CD14-positive monocyte (primary cell): ENCODE measurements around the gene SMG6. TPM values are rescaled to one million over a fixed set of nuclear protein-coding genes. Genes with fewer than 3 reads are reported as not detected.
A peak's percentile ranks its signal among the peaks of the same experiment; 100 is the strongest.

ENCODE experiments used
- DNase-seq, 3 donors: peaks; one replicate each; pipeline ENCODE4 v3.0.0-alpha.2; 2011 to 2022
- H2AFZ ChIP-seq: 2 replicates; pipeline ENCODE4 v1.6.0; 2012; ENCODE audit warnings: mild to moderate bottlenecking, low read depth, low read length, inconsistent platforms; ENCODE audit not compliant: insufficient read depth, poor library complexity, severe bottlenecking
- H3K27ac ChIP-seq, 2 donors: 1 replicate in 1 of 2; 2 replicates in 1 of 2; pipeline ENCODE4 v1.5.1; 2012 to 2013; ENCODE audit warnings: low read length in 2 of 2, control low read depth in 1 of 2, inconsistent platforms in 1 of 2, low read depth in 1 of 2, mild to moderate bottlenecking in 1 of 2
- H3K27me3 ChIP-seq, 2 donors: one replicate each; pipeline versions ENCODE4 v1.6.0 to v1.6.1; 2011 to 2013; ENCODE audit warnings: low read length in 2 of 2; ENCODE audit not compliant: control insufficient read depth in 2 of 2, insufficient read depth in 2 of 2
- H3K36me3 ChIP-seq, 2 donors: replicated peaks in 1 of 2; 1 replicate in 1 of 2; 2 replicates in 1 of 2; pipeline versions ENCODE4 v1.5.1 to v1.6.1; 2012 to 2013; ENCODE audit warnings: low read length in 2 of 2, control low read depth in 1 of 2, inconsistent platforms in 1 of 2, mild to moderate bottlenecking in 1 of 2; ENCODE audit not compliant: insufficient read depth in 2 of 2, control insufficient read depth in 1 of 2
- H3K4me1 ChIP-seq, 2 donors: 1 replicate in 1 of 2; 2 replicates in 1 of 2; pipeline versions ENCODE4 v1.5.1 to v1.6.1; 2012 to 2013; ENCODE audit warnings: low read length in 2 of 2, control low read depth in 1 of 2, inconsistent platforms in 1 of 2, mild to moderate bottlenecking in 1 of 2, moderate library complexity in 1 of 2; ENCODE audit not compliant: insufficient read depth in 2 of 2, control insufficient read depth in 1 of 2
- H3K4me2 ChIP-seq: replicated peaks from 2 replicates; pipeline ENCODE3; 2012; ENCODE audit warnings: low read length, moderate library complexity, mild to moderate bottlenecking; ENCODE audit not compliant: poor library complexity, severe bottlenecking; ENCODE audit errors: extremely low read depth
- H3K4me3 ChIP-seq, 3 experiments: fragments of 200-600 bp in 1 of 3; sonication (generic) in 1 of 3; replicated peaks in 1 of 3; 1 replicate in 2 of 3; 2 replicates in 1 of 3; pipeline ENCODE4 v1.5.1; 2011 to 2013; ENCODE audit warnings: low read length in 3 of 3, mild to moderate bottlenecking in 3 of 3, control low read depth in 2 of 3, low read depth in 2 of 3, inconsistent platforms in 1 of 3, moderate library complexity in 1 of 3
- H3K79me2 ChIP-seq: 2 replicates; pipeline ENCODE4 v1.6.0; 2012; ENCODE audit warnings: mild to moderate bottlenecking, control low read depth, inconsistent platforms, low read length, moderate library complexity; ENCODE audit not compliant: insufficient read depth
- H3K9ac ChIP-seq: 2 replicates; pipeline ENCODE4 v1.6.0; 2017; ENCODE audit warnings: low read length, mild to moderate bottlenecking; ENCODE audit not compliant: insufficient read depth, poor library complexity, severe bottlenecking
- H3K9me3 ChIP-seq, 2 donors: replicated peaks in 1 of 2; 1 replicate in 1 of 2; 2 replicates in 1 of 2; pipeline versions ENCODE4 v1.5.1 to v1.6.1; 2012 to 2013; ENCODE audit warnings: low read length in 2 of 2, control low read depth in 1 of 2; ENCODE audit not compliant: control insufficient read depth in 1 of 2, insufficient read depth in 1 of 2
- H4K20me1 ChIP-seq: 2 replicates; pipeline ENCODE4 v1.6.0; 2012; ENCODE audit warnings: mild to moderate bottlenecking, low read length, control low read depth, moderate library complexity; ENCODE audit not compliant: insufficient read depth
- H3K27ac Mint-ChIP-seq, 7 donors: one replicate each; pipeline ENCODE4 v1.8.0; 2020; ENCODE audit warnings: mild to moderate bottlenecking in 7 of 7, mixed read lengths in 7 of 7, moderate library complexity in 6 of 7, inconsistent platforms in 2 of 7
- H3K27me3 Mint-ChIP-seq, 3 donors: one replicate each; pipeline ENCODE4 v1.8.0; 2021 to 2022; ENCODE audit warnings: low read depth in 3 of 3, mild to moderate bottlenecking in 3 of 3, mixed read lengths in 3 of 3, moderate library complexity in 3 of 3, inconsistent platforms in 1 of 3
- H3K36me3 Mint-ChIP-seq, 2 donors: one replicate each; pipeline ENCODE4 v1.8.0; 2020; ENCODE audit warnings: mixed read lengths in 2 of 2, inconsistent platforms in 1 of 2, mild to moderate bottlenecking in 1 of 2
- H3K4me1 Mint-ChIP-seq: one replicate; pipeline ENCODE4 v1.8.0; 2020; ENCODE audit warnings: mild to moderate bottlenecking, mixed read lengths
- H3K4me3 Mint-ChIP-seq, 2 donors: one replicate each; pipeline ENCODE4 v1.8.0; 2020; ENCODE audit warnings: mild to moderate bottlenecking in 2 of 2, mixed read lengths in 2 of 2, moderate library complexity in 1 of 2
- H3K9me3 Mint-ChIP-seq, 7 donors: one replicate each; pipeline ENCODE4 v1.8.0; 2020 to 2022; ENCODE audit warnings: mixed read lengths in 7 of 7, mild to moderate bottlenecking in 6 of 7, moderate library complexity in 6 of 7, inconsistent platforms in 2 of 7
- WGBS: methylation state at CpG from one replicate; pipeline ENCODE4 v1.1.5; 2013; ENCODE audit warnings: missing lambda C conversion rate; ENCODE audit not compliant: insufficient coverage; 5-methylcytosine and 5-hydroxymethylcytosine counted together
- intact Hi-C, 2 donors: fragments of 100-400 bp; cut with micrococcal nuclease; formaldehyde crosslinking; loops; one replicate each; pipeline versions ENCODE4 v1.15.0 to v1.15.1; 2023
- polyA plus RNA-seq, 3 donors: library from polyadenylated mRNA; depleted of rRNA in 1 of 3; unstranded in 2 of 3; stranded (reverse) in 1 of 3; fragments of 300-500 nt in 2 of 3; fragments of >200 nt in 1 of 3; fragmentation: Illumina TruSeq in 2 of 3; gene quantifications; 1 replicate in 2 of 3; 2 replicates in 1 of 3; pipeline ENCODE4 v1.2.3, GENCODE V29; 2012 to 2021
- TF ChIP-seq, protein P1 (sequence below): fragments of 200-600 bp; IDR thresholded peaks from one replicate; pipeline ENCODE4 v1.8.0; 2022; ENCODE audit warnings: antibody characterized with exemption, mild to moderate bottlenecking

The SMG6 gene
- polyA plus RNA-seq, 3 donors: 0.67 to 7.1 (median 1.1) TPM

GRCh38 chr17:2186937-2187336 is 116.6 kb downstream of the SMG6 start:
- WGBS: 100% methylated on average over 2 of the region's 4 CpGs
- TF ChIP-seq, protein P1, sequence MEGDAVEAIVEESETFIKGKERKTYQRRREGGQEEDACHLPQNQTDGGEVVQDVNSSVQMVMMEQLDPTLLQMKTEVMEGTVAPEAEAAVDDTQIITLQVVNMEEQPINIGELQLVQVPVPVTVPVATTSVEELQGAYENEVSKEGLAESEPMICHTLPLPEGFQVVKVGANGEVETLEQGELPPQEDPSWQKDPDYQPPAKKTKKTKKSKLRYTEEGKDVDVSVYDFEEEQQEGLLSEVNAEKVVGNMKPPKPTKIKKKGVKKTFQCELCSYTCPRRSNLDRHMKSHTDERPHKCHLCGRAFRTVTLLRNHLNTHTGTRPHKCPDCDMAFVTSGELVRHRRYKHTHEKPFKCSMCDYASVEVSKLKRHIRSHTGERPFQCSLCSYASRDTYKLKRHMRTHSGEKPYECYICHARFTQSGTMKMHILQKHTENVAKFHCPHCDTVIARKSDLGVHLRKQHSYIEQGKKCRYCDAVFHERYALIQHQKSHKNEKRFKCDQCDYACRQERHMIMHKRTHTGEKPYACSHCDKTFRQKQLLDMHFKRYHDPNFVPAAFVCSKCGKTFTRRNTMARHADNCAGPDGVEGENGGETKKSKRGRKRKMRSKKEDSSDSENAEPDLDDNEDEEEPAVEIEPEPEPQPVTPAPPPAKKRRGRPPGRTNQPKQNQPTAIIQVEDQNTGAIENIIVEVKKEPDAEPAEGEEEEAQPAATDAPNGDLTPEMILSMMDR: no peak
- Histone ChIP-seq H3K9me3 (no peaks in the 10 kb centered on the region), H3K4me1 (peaks cover 0 to 5% of the 10 kb centered on the region in 2 donors), H3K4me2 (no peak overlapping the region), H3K4me3 (no peak overlapping the region), H2AFZ (no peak overlapping the region), H3K79me2 (no peaks in the 10 kb centered on the region), H3K27ac (no peak overlapping the region), H3K9ac (no peak overlapping the region), H4K20me1 (no peaks in the 10 kb centered on the region), H3K36me3 (peaks cover 26 to 74% of the 10 kb centered on the region in 2 donors), H3K27me3 (no peaks in the 10 kb centered on the region)
- Mint-ChIP-seq H3K9me3 (no peaks in the 10 kb centered on the region), H3K4me3 (no peak overlapping the region), H3K27ac (no peak overlapping the region), H3K36me3 (peaks cover 54 to 67% of the 10 kb centered on the region in 2 donors), H3K27me3 (peaks cover 0 to 2% (median 0%) of the 10 kb centered on the region in 3 donors), H3K4me1 (peaks cover 11% of the 10 kb centered on the region)
- DNase-seq: no peak
- intact Hi-C loops: no loop called here

- Histone ChIP-seq H3K4me3 (no peak overlapping the region), H3K4me2 (no peak overlapping the region), H4K20me1 (no peaks in the 10 kb centered on the region), H3K4me1 (no peaks in the 10 kb centered on the region), H3K27me3 (no peaks in the 10 kb centered on the region), H3K9ac (no peak overlapping the region), H3K36me3 (peaks cover 29 to 83% of the 10 kb centered on the region in 2 donors), H3K27ac (no peak overlapping the region), H3K9me3 (no peaks in the 10 kb centered on the region), H2AFZ (no peak overlapping the region), H3K79me2 (no peaks in the 10 kb centered on the region)
- no peak overlapping the region for H3K4me3 Mint-ChIP-seq
- H3K27ac Mint-ChIP-seq: peak overlapping the region in 4 of 7 donors; percentile 3 to 44 (median 20)
- peaks cover 3% of the 10 kb centered on the region for H3K4me1 Mint-ChIP-seq
- DNase-seq: no peak
- TF ChIP-seq, protein P1: no peak
- H3K9me3 Mint-ChIP-seq: no peaks in the 10 kb centered on the region
- peaks cover 0 to 2% (median 0%) of the 10 kb centered on the region in 3 donors for H3K27me3 Mint-ChIP-seq
- intact Hi-C loops: no loop called here
- 97% methylated on average over 14 of the region's 19 CpGs for whole genome bisulfite sequencing
- H3K36me3 Mint-ChIP-seq: peaks cover 59 to 77% of the 10 kb centered on the region in 2 donors
Observed at GRCh38 chr17:2184993-2185931, 118.3 kb downstream of the SMG6 start.
